Neural cell (in vitro differentiated cells): ENCODE results near the gene GNAQ. TPM values are rescaled to one million over a fixed set of nuclear protein-coding genes. Genes with fewer than 3 reads are reported as not detected.

Experiments used
- H2AFZ ChIP-seq: fragments of 200-600, 300-800 bp; sonication (generic), shearing (Covaris generic); 2 replicates; pipeline ENCODE4 v1.6.0; 2014; ENCODE audit warnings: low read depth, mild to moderate bottlenecking, antibody characterized with exemption, low read length, moderate library complexity
- H3F3A ChIP-seq: fragments of 200-600 bp; shearing (Covaris generic); 2 replicates; pipeline ENCODE4 v1.6.1; 2016; ENCODE audit warnings: mild to moderate bottlenecking, moderate library complexity, mixed read lengths, antibody characterized with exemption, low read length; ENCODE audit not compliant: insufficient read depth, poor library complexity, severe bottlenecking
- H3K27ac ChIP-seq: fragments of 200-600, 300-800 bp; sonication (generic), shearing (Covaris generic); 2 replicates; pipeline ENCODE4 v1.5.1; 2014; ENCODE audit warnings: mild to moderate bottlenecking, low read length, moderate library complexity
- H3K27me3 ChIP-seq: fragments of 300-800, 200-600 bp; sonication (generic), shearing (Covaris generic); 2 replicates; pipeline ENCODE4 v1.6.0; 2014; ENCODE audit warnings: mild to moderate bottlenecking, low read depth, low read length, moderate library complexity; ENCODE audit not compliant: insufficient read depth
- H3K36me3 ChIP-seq: fragments of 300-800, 200-600 bp; sonication (generic), shearing (Covaris generic); 2 replicates; pipeline ENCODE4 v1.5.1; 2014; ENCODE audit warnings: mild to moderate bottlenecking, antibody characterized with exemption, low read length, moderate library complexity; ENCODE audit not compliant: insufficient read depth
- H3K4me2 ChIP-seq: fragments of 300-800, 200-600 bp; sonication (generic), shearing (Covaris generic); 2 replicates; pipeline ENCODE4 v1.6.0; 2014; ENCODE audit warnings: mild to moderate bottlenecking, low read length
- H3K4me3 ChIP-seq: fragments of 300-800, 200-600 bp; sonication (generic), shearing (Covaris generic); 2 replicates; pipeline ENCODE4 v1.5.1; 2014; ENCODE audit warnings: mild to moderate bottlenecking, low read length, moderate library complexity
- H3K79me2 ChIP-seq: fragments of 200-600 bp; shearing (Covaris generic); replicated peaks from 2 replicates; pipeline ENCODE4 v1.6.0; 2014; ENCODE audit warnings: mild to moderate bottlenecking, low read length, moderate library complexity; ENCODE audit not compliant: insufficient read depth
- H3K9ac ChIP-seq: fragments of 300-800, 200-600 bp; sonication (generic), shearing (Covaris generic); 2 replicates; pipeline ENCODE4 v1.6.1; 2016; ENCODE audit warnings: mild to moderate bottlenecking, low read length, mixed read lengths
- H3K9me2 ChIP-seq: fragments of 200-600 bp; shearing (Covaris generic); 2 replicates; pipeline ENCODE4 v1.6.1; 2016; ENCODE audit warnings: mild to moderate bottlenecking, low read length, mixed read lengths; ENCODE audit not compliant: insufficient read depth
- H3K9me3 ChIP-seq: fragments of 200-600, 300-800 bp; sonication (generic), shearing (Covaris generic); 2 replicates; pipeline ENCODE4 v1.6.1; 2016; ENCODE audit warnings: mild to moderate bottlenecking, mixed run types, low read length, moderate library complexity, mixed read lengths
- H4K20me1 ChIP-seq: fragments of 200-600 bp; shearing (Covaris generic); 2 replicates; pipeline ENCODE4 v1.6.1; 2016; ENCODE audit warnings: mild to moderate bottlenecking, mixed run types; ENCODE audit not compliant: insufficient read depth
- CTCF ChIP-seq: fragments of 450-650 bp; IDR thresholded peaks from 2 replicates; pipeline ENCODE4 v1.5.1; 2014; ENCODE audit warnings: antibody characterized with exemption, mild to moderate bottlenecking, moderate library complexity; ENCODE audit not compliant: poor library complexity, severe bottlenecking
- EP300 ChIP-seq: fragments of 450-650 bp; conservative IDR thresholded peaks from 2 replicates; pipeline ENCODE4 v1.6.1; 2014; ENCODE audit warnings: antibody characterized with exemption, mild to moderate bottlenecking, moderate library complexity; ENCODE audit not compliant: poor library complexity, severe bottlenecking
- EZH2 ChIP-seq: fragments of 200-600, 300-800 bp; shearing (Covaris generic), sonication (generic); IDR thresholded peaks from 2 replicates; pipeline ENCODE4 v1.6.1; 2014; ENCODE audit warnings: antibody characterized with exemption, low read length, borderline replicate concordance, mild to moderate bottlenecking; ENCODE audit not compliant: insufficient read depth, poor library complexity, severe bottlenecking
- MXI1 ChIP-seq: fragments of 450-650 bp; conservative IDR thresholded peaks from 2 replicates; pipeline ENCODE4 v1.6.1; 2014; ENCODE audit warnings: antibody characterized with exemption, mild to moderate bottlenecking; ENCODE audit not compliant: poor library complexity, severe bottlenecking
- POLR2AphosphoS5 ChIP-seq: IDR thresholded peaks from 2 replicates; pipeline ENCODE4 v1.6.1; 2012
- RAD21 ChIP-seq: fragments of 450-650 bp; conservative IDR thresholded peaks from 2 replicates; pipeline ENCODE4 v1.6.1; 2014; ENCODE audit warnings: antibody characterized with exemption, mild to moderate bottlenecking, moderate library complexity
- REST ChIP-seq: IDR thresholded peaks from 2 replicates; pipeline ENCODE4 v1.6.1; 2012; ENCODE audit warnings: borderline replicate concordance
- SMC3 ChIP-seq: fragments of 450-650 bp; conservative IDR thresholded peaks from 2 replicates; pipeline ENCODE4 v1.6.1; 2014; ENCODE audit warnings: antibody characterized with exemption, mild to moderate bottlenecking, moderate library complexity; ENCODE audit not compliant: poor library complexity
- TAF1 ChIP-seq: IDR thresholded peaks from 2 replicates; pipeline ENCODE4 v1.6.1; 2012; ENCODE audit warnings: low read depth
- polyA plus RNA-seq: library from polyadenylated mRNA; depleted of rRNA; stranded (reverse); fragments of >200 nt; gene quantifications from 2 replicates; pipeline ENCODE4 v1.2.3, GENCODE V29; 2014

Gene GNAQ
- polyA plus RNA-seq, 1 donor from 2014 or later, result 86.7 TPM

- Histone ChIP-seq H4K20me1 (no peaks in the 10 kb centered on the region), H3K79me2 (peaks cover 84% of the 10 kb centered on the region), H3F3A (no peaks in the 10 kb centered on the region), H3K4me3 (no peak overlapping the region), H3K4me2 (no peak overlapping the region), H3K9me2 (no peaks in the 10 kb centered on the region), H3K9ac (no peak overlapping the region), H3K27me3 (no peaks in the 10 kb centered on the region), H3K36me3 (no peaks in the 10 kb centered on the region), H3K9me3 (no peaks in the 10 kb centered on the region), H3K27ac (no peak overlapping the region), H2AFZ (no peak overlapping the region)
- TF ChIP-seq RAD21 (no peak), EZH2 (no peak), CTCF (no peak), TAF1 (no peak), POLR2AphosphoS5 (no peak), EP300 (no peak), MXI1 (no peak), REST (no peak), SMC3 (no peak)
Measured at GRCh38 chr9:78004478-78005229, 27.0 kb downstream of the GNAQ start.

- H3F3A ChIP-seq, result no peaks in the 10 kb centered on the region
- H3K9me3 ChIP-seq, result no peaks in the 10 kb centered on the region
- H3K4me2 ChIP-seq, result no peak overlapping the region
- H3K4me3 ChIP-seq, result no peak overlapping the region
- peaks cover 81% of the 10 kb centered on the region for H3K79me2 ChIP-seq
- no peak for TF ChIP-seq RAD21
- no peak for TF ChIP-seq SMC3
- TF ChIP-seq EP300, result no peak
- no peak for TF ChIP-seq POLR2AphosphoS5
- no peaks in the 10 kb centered on the region for H3K27me3 ChIP-seq
- H3K9ac ChIP-seq, result no peak overlapping the region
- H3K36me3 ChIP-seq, result no peaks in the 10 kb centered on the region
- H3K9me2 ChIP-seq, result no peaks in the 10 kb centered on the region
- no peak overlapping the region for H3K27ac ChIP-seq
- H4K20me1 ChIP-seq, result no peaks in the 10 kb centered on the region
- H2AFZ ChIP-seq, result no peak overlapping the region
Measured at GRCh38 chr9:78003730-78004129, 27.9 kb downstream of the GNAQ start.
